NB4 (cell line): Measurements from ENCODE around the gene C2CD4D.

ENCODE experiments used
- POLR2A ChIP-seq: IDR thresholded peaks from 2 replicates; pipeline ENCODE4 v1.6.1; 2011; ENCODE audit warnings: mild to moderate bottlenecking; ENCODE audit not compliant: insufficient read length; ENCODE audit errors: extremely low read depth
- TF ChIP-seq, protein P1 (sequence below): IDR thresholded peaks from one replicate; pipeline ENCODE4 v1.5.1; 2012; ENCODE audit warnings: low read depth, low read length
- TF ChIP-seq, protein P2 (sequence below): IDR thresholded peaks from 2 replicates; pipeline ENCODE4 v1.6.1; 2011; ENCODE audit warnings: low read depth, low read length

DNA sequence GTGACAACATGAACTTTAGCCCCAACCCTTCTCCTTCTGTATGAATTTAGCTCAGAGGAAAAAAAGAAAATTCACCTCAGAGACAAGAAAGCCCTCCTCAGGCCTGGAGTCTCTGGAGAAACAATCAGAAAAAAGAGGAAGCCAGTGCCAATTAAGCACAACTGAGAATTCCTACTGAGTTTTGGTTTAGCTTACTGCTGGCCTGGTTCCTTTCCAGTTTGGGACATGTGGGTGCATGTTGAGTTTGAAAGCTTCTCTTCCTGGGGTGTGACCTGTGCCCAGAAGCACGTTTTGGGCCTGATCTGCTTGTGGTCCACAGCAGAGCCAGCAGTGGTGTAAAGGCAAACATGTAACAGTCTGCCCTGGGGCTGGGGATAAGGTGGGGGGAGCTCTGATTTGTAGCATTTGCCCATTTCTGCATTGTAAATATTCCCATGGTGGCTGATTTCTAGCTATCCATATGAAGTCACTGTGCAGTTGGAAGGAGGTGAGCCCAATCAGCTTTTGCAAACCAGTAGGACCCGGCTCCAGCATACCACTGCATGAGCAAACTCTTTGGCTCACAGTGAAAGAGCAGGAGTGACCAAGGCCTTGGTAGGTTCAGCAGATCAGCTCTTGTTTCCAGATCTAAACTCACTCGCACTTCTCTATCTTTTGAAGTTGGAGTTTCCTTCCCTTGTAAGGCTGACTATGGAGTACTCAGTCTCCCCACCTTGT is 18.6 kb upstream of the C2CD4D start:
- TF ChIP-seq, protein P1, sequence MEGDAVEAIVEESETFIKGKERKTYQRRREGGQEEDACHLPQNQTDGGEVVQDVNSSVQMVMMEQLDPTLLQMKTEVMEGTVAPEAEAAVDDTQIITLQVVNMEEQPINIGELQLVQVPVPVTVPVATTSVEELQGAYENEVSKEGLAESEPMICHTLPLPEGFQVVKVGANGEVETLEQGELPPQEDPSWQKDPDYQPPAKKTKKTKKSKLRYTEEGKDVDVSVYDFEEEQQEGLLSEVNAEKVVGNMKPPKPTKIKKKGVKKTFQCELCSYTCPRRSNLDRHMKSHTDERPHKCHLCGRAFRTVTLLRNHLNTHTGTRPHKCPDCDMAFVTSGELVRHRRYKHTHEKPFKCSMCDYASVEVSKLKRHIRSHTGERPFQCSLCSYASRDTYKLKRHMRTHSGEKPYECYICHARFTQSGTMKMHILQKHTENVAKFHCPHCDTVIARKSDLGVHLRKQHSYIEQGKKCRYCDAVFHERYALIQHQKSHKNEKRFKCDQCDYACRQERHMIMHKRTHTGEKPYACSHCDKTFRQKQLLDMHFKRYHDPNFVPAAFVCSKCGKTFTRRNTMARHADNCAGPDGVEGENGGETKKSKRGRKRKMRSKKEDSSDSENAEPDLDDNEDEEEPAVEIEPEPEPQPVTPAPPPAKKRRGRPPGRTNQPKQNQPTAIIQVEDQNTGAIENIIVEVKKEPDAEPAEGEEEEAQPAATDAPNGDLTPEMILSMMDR, result no peak
- TF ChIP-seq POLR2A, result no peak
- TF ChIP-seq, protein P2, sequence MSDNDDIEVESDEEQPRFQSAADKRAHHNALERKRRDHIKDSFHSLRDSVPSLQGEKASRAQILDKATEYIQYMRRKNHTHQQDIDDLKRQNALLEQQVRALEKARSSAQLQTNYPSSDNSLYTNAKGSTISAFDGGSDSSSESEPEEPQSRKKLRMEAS, result no peak
